Mammary epithelial cell (primary cell): ENCODE results near the gene INPP4B.

Experiments
- CTCF ChIP-seq, 2 donors: IDR thresholded peaks in 1 of 2; conservative IDR thresholded peaks in 1 of 2; 2 replicates each; pipeline ENCODE4 v1.5.1; 2011 to 2012; ENCODE audit warnings: inconsistent platforms in 2 of 2, low read length in 2 of 2, mild to moderate bottlenecking in 2 of 2, control low read depth in 1 of 2, low read depth in 1 of 2; ENCODE audit not compliant: insufficient read depth in 1 of 2; ENCODE audit errors: extremely low read depth in 1 of 2
- EZH2 ChIP-seq: IDR thresholded peaks from 2 replicates; pipeline ENCODE4 v1.6.1; 2012; ENCODE audit warnings: low read length, inconsistent platforms, borderline replicate concordance

GRCh38 chr4:142721187-142721586, 124.9 kb downstream of the INPP4B start:
- no peak for TF ChIP-seq CTCF (conservative IDR thresholded peaks at IDR 0.05 in 1 of 2, IDR thresholded peaks at IDR 0.05 in 1 of 2; ENCODE audit: extremely low read depth in 1 of 2, insufficient read depth in 1 of 2, low read depth in 1 of 2, low read length in 2 of 2)
- TF ChIP-seq EZH2, result no peak
